ENCODE data around the gene RNF157. TPM values are rescaled to one million over a fixed set of nuclear protein-coding genes. Genes with fewer than 3 reads are reported as not detected.

Gene RNF157
- polyA plus RNA-seq, 2 of the 4 experiments (the other 2 are of a cell fraction): 7.2 to 8.5 TPM

GRCh38 chr17:76238847-76239537, 1.3 kb downstream of the RNF157 start (continued):
- no peak for TF ChIP-seq ZFP36 (IDR thresholded peaks at IDR 0.05; ENCODE audit: borderline replicate concordance, partially characterized antibody)
- no peak for TF ChIP-seq EP300 (IDR thresholded peaks at IDR 0.05)
- no peak for TF ChIP-seq USF2 (IDR thresholded peaks at IDR 0.05)
- no peak for TF ChIP-seq E2F6 (IDR thresholded peaks at IDR 0.05; ENCODE audit: borderline replicate concordance, low read depth)

GRCh38 chr17:76237859-76238313, 2.4 kb downstream of the RNF157 start:
- H3K4me2 ChIP-seq: peak overlapping the region; percentile 81
- peak in 1 of 2 experiments; percentile 49; a peak in 4 of 6 replicates for ATAC-seq
- no peak overlapping the region for H3K4me3 ChIP-seq
- H3K27ac ChIP-seq: peak overlapping the region; percentile 8 to 71; a peak in 4 of 6 replicates
- peak in 1 of 2 experiments; percentile 54 for DNase-seq (ENCODE audit: low read depth in 1 of 2, low spot score in 1 of 2)
- FAIRE-seq: no peak
- TF ChIP-seq JUNB (IDR thresholded peaks at IDR 0.05): no peak
- TF ChIP-seq TP53 (CRISPR knock-in tag; IDR thresholded peaks at IDR 0.05): no peak
- TF ChIP-seq PBX3 (IDR thresholded peaks at IDR 0.05): no peak
- TF ChIP-seq RFX5 (IDR thresholded peaks at IDR 0.05): no peak
- no peak for TF ChIP-seq KDM5A (IDR thresholded peaks at IDR 0.05)
- no peak for TF ChIP-seq PHF8 (IDR thresholded peaks at IDR 0.05; ENCODE audit: borderline replicate concordance, low read depth)
- TF ChIP-seq NR3C1 (IDR thresholded peaks at IDR 0.05): no peak
- TF ChIP-seq EP300 (IDR thresholded peaks at IDR 0.05): no peak
- TF ChIP-seq ZNF302 (CRISPR knock-in tag; IDR thresholded peaks at IDR 0.05): no peak
- no peak for TF ChIP-seq ZFP36 (IDR thresholded peaks at IDR 0.05; ENCODE audit: borderline replicate concordance, partially characterized antibody)
- TF ChIP-seq ZC3H11A (IDR thresholded peaks at IDR 0.05): no peak
- no peak; the same call in 1 of the 2 replicates for TF ChIP-seq FOSL2 (IDR thresholded peaks at IDR 0.05)
- TF ChIP-seq FOSL2 (CRISPR knock-in tag; IDR thresholded peaks at IDR 0.05): peak; percentile 73
- no peak for TF ChIP-seq RARB (CRISPR knock-in tag; IDR thresholded peaks at IDR 0.05)
- TF ChIP-seq CEBPB (IDR thresholded peaks at IDR 0.05): peak; percentile 60 to 86; a peak in 3 of 4 replicates
- no peak for TF ChIP-seq HDAC2 (IDR thresholded peaks at IDR 0.05)
- H3K9me3 ChIP-seq: no peaks in the 10 kb centered on the region
- CTCF ChIA-PET: interaction anchor here (1.0 to 3.3 kb wide), 12 partner anchors 11 to 310 kb away, joined by 3 to 22 read pairs (median 4); partner anchors contain the start of gene UBALD2
- 14% methylated on average over 7 of the region's 7 CpGs for WGBS (ENCODE audit: missing lambda C conversion rate)
- peaks cover 38% of the 10 kb centered on the region for H3K4me1 ChIP-seq
- POLR2A ChIA-PET: interaction anchor here (0.6 to 1.3 kb wide), 5 partner anchors 14 to 333 kb away, joined by 3 to 7 read pairs (median 4); partner anchors contain the start of genes MRPL38 and UBALD2

- ATAC-seq: no peak
- DNase-seq (ENCODE audit: low read depth in 1 of 2, low spot score in 1 of 2): no peak
- no peak overlapping the region for H3K4me2 ChIP-seq
- H3K27ac ChIP-seq: no peak overlapping the region
- FAIRE-seq: no peak
- POLR2A ChIA-PET: no interaction called here
- H3K9me3 ChIP-seq: no peaks in the 10 kb centered on the region
- TF ChIP-seq NPAS2 (CRISPR knock-in tag; IDR thresholded peaks at IDR 0.05; ENCODE audit: borderline replicate concordance): no peak
- no peak for TF ChIP-seq CBX2 (IDR thresholded peaks at IDR 0.05; ENCODE audit: borderline replicate concordance, low read depth)
- no peak for TF ChIP-seq ZNF302 (CRISPR knock-in tag; IDR thresholded peaks at IDR 0.05)
- no peak for TF ChIP-seq EHF (CRISPR knock-in tag; IDR thresholded peaks at IDR 0.05)
- CTCF ChIA-PET: interaction anchor here (1.5 to 3.3 kb wide), 5 partner anchors 13 to 43 kb away, joined by 4 to 22 read pairs (median 8); no protein-coding TSS in a partner anchor
- no peak overlapping the region for H3K4me3 ChIP-seq
- peaks cover 46% of the 10 kb centered on the region for H3K4me1 ChIP-seq
These were observed 3.7 kb downstream of the RNF157 start for GRCh38 chr17:76236603-76237002.
